AG04450 (cell line): ENCODE measurements around the gene PVRIG. TPM values are rescaled to one million over a fixed set of nuclear protein-coding genes. Genes with fewer than 3 reads are reported as not detected.

Experiments used
- CTCF ChIA-PET: fragments of 300-600, 350-600 bp; formaldehyde crosslinking; extraction: SDS; loops from one replicate; lab custom pipeline; 2022; ENCODE audit warnings: antibody characterized with exemption, inconsistent platforms; lab: Charles Lee
- POLR2A ChIA-PET: fragments of 350-600 bp; formaldehyde crosslinking; extraction: SDS; loops from one replicate; lab custom pipeline; 2021; ENCODE audit warnings: antibody characterized with exemption, inconsistent platforms; lab: Yijun Ruan, JAX
- DNase-seq: peaks from one replicate; pipeline ENCODE4 v3.0.0-alpha.2; 2011; ENCODE audit warnings: low read depth, low spot score
- H3K27ac ChIP-seq: one replicate; pipeline ENCODE4 v1.5.1; 2012; ENCODE audit warnings: low read depth, low read length, control low read depth
- H3K27me3 ChIP-seq: one replicate; pipeline ENCODE4 v1.6.0; 2012; ENCODE audit warnings: low read length; ENCODE audit not compliant: control insufficient read depth, insufficient read depth
- H3K4me3 ChIP-seq: 2 replicates; pipeline ENCODE4 v1.5.1; 2011; ENCODE audit warnings: mild to moderate bottlenecking, low read depth, low read length, control low read depth
- H3K9me3 ChIP-seq: 2 replicates; pipeline ENCODE4 v1.5.1; 2012; ENCODE audit warnings: low read length; ENCODE audit not compliant: control insufficient read depth, insufficient read depth
- polyA plus RNA-seq: library from polyadenylated mRNA; depleted of rRNA; stranded (reverse); fragments of >200 nt; gene quantifications from 2 replicates; pipeline ENCODE4 v1.2.3, GENCODE V29; 2011
- TF ChIP-seq, protein P1 (sequence below): IDR thresholded peaks from 2 replicates; pipeline ENCODE4 v1.5.1; 2011; ENCODE audit warnings: low read depth, low read length, control low read depth, inconsistent platforms

PVRIG gene
- polyA plus RNA-seq, 1 experiment = not detected

DNA sequence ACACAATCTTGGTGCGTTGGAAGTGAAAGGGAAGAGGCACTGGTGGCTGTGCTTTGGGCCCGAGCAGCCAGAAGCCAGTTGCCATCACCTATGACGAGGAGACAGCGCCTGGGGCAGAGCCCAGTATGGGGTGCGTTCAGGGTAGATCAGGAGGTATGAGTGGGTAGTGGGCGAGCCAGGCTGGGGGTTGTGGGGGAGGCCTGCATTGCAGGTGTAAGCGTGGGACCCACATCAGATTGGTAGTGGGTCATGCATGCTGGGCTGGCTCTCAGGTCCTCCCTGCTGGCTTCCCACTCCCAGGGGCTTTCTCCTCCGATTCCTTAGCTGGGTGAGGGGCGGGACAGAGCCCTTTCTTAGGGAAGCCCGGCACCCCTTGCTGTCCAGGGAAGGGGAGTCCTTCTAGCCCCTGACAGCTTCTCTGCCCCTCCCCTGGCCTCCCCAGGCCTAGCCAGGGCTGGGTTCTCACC lies 445 bp upstream of the PVRIG start:
- Histone ChIP-seq H3K27ac (no peak overlapping the region), H3K9me3 (no peaks in the 10 kb centered on the region), H3K27me3 (no peaks in the 10 kb centered on the region), H3K4me3 (no peak overlapping the region)
- TF ChIP-seq, protein P1, sequence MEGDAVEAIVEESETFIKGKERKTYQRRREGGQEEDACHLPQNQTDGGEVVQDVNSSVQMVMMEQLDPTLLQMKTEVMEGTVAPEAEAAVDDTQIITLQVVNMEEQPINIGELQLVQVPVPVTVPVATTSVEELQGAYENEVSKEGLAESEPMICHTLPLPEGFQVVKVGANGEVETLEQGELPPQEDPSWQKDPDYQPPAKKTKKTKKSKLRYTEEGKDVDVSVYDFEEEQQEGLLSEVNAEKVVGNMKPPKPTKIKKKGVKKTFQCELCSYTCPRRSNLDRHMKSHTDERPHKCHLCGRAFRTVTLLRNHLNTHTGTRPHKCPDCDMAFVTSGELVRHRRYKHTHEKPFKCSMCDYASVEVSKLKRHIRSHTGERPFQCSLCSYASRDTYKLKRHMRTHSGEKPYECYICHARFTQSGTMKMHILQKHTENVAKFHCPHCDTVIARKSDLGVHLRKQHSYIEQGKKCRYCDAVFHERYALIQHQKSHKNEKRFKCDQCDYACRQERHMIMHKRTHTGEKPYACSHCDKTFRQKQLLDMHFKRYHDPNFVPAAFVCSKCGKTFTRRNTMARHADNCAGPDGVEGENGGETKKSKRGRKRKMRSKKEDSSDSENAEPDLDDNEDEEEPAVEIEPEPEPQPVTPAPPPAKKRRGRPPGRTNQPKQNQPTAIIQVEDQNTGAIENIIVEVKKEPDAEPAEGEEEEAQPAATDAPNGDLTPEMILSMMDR = no peak
- CTCF ChIA-PET = interaction anchor here (4.5 kb wide), 1 partner anchor 87 kb away, joined by 65 read pairs; no protein-coding TSS in a partner anchor
- no peak for DNase-seq
- POLR2A ChIA-PET = no interaction called here

DNA sequence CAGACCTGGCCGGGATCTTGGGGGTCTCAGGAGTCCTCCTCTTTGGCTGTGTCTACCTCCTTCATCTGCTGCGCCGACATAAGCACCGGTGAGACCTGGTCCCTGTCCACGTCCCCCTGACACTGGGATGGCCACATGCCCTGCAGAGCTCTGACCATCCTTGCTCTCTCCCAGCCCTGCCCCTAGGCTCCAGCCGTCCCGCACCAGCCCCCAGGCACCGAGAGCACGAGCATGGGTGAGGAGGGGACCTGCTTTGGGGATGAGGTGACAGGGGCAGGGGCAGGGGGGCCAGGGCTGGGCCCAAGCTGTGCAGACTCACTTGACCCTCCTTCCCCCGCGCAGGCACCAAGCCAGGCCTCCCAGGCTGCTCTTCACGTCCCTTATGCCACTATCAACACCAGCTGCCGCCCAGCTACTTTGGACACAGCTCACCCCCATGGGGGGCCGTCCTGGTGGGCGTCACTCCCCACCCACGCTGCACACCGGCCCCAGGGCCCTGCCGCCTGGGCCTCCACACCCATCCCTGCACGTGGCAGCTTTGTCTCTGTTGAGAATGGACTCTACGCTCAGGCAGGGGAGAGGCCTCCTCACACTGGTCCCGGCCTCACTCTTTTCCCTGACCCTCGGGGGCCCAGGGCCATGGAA lies 959 bp downstream of the PVRIG start:
- DNase-seq = no peak
- CTCF ChIA-PET = interaction anchor here (0.8 to 4.5 kb wide), 2 partner anchors 88 kb away, joined by 3 to 65 read pairs; no protein-coding TSS in a partner anchor
- Histone ChIP-seq H3K27ac (no peak overlapping the region), H3K9me3 (no peaks in the 10 kb centered on the region), H3K4me3 (no peak overlapping the region), H3K27me3 (no peaks in the 10 kb centered on the region)
- POLR2A ChIA-PET = no interaction called here
- TF ChIP-seq, protein P1 = no peak

DNA sequence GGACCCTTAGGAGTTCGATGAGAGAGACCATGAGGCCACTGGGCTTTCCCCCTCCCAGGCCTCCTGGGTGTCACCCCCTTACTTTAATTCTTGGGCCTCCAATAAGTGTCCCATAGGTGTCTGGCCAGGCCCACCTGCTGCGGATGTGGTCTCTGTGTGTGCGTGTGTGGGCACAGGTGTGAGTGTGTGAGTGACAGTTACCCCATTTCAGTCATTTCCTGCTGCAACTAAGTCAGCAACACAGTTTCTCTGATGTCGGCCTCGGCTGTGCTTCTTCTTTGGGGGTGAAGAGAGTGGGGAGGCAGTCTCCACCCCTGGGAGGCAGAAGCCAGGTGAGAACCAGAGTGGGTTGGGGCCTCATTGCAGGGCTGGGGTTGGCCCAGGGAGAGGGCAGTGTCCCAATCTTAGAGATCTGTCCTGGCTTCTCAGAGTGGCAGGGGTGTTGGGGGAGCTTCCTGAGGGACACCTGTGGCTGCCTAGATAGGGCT lies 1.5 kb downstream of the PVRIG start:
- Histone ChIP-seq H3K27me3 (no peaks in the 10 kb centered on the region), H3K9me3 (no peaks in the 10 kb centered on the region), H3K4me3 (no peak overlapping the region), H3K27ac (no peak overlapping the region)
- TF ChIP-seq, protein P1 = no peak
- ChIA-PET POLR2A (no interaction called here), CTCF (interaction anchor here (0.8 to 1.0 kb wide), 2 partner anchors 88 kb away, joined by 3 to 4 read pairs; no protein-coding TSS in a partner anchor)
- DNase-seq = no peak

DNA sequence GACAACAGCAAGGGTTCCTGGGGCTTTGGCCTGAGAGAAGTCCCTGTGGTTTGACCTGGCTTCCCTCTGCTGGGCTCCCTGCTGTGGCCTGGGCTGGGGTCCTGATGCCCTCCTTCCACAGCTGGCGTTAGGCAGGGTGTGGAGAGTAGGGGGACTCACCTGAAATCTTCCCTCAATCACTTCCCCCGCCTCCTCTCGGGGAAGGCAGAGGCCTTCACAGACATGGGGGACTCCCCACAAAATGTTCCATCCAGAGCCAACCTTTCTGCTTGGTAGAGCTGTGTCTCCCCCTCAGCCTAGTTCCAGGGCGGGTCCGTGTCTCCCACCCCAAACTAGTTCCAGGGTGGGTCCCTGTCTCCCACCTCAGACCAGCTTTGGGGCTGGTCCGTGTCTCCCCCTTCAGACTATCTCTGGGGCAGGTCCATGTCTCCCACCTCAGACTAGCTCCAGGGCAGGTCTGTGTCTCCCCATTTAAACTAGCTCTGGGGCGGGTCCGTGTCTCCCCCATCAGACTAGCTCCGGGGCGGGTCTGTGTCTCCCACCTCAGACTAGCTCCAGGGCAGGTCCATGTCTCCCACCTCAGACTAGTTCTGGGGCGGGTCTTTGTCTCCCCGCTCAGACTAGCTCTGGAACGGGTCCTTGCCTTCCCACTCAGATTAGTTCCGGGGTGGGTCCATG lies 2.2 kb downstream of the PVRIG start:
- no peaks in the 10 kb centered on the region for H3K9me3 ChIP-seq
- H3K27me3 ChIP-seq = no peaks in the 10 kb centered on the region
- TF ChIP-seq, protein P1 = no peak
- CTCF ChIA-PET = interaction anchor here (1.0 kb wide), 1 partner anchor 89 kb away, joined by 4 read pairs; no protein-coding TSS in a partner anchor
- no peak overlapping the region for H3K27ac ChIP-seq
- no peak overlapping the region for H3K4me3 ChIP-seq
- POLR2A ChIA-PET = no interaction called here
- no peak for DNase-seq
